Naive thymus-derived CD4-positive, alpha-beta T cell (primary cell): ENCODE measurements around the gene PADI4. TPM values are rescaled to one million over a fixed set of nuclear protein-coding genes. Genes with fewer than 3 reads are reported as not detected.
"Not testable (repeated sequence)": the region's sequence is repeated elsewhere in the genome, so short reads cannot be mapped to it uniquely, and the experiment has no call there.

Experiments
- ATAC-seq: fragments of 150-1000 bp; cut with Tn5 transposase; 2 replicates; pipeline ENCODE4 v1.10.0; 2021; ENCODE audit warnings: mild to moderate bottlenecking, moderate library complexity
- CTCF ChIA-PET: fragments of 350-600 bp; sonication (Branson Sonifier 250); formaldehyde crosslinking; loops from one replicate; lab custom pipeline; 2021; ENCODE audit warnings: antibody characterized with exemption; lab: Charles Lee
- POLR2A ChIA-PET: fragments of 350-600 bp; sonication (Branson Sonifier 250); formaldehyde crosslinking; loops from one replicate; lab custom pipeline; 2021; ENCODE audit warnings: antibody characterized with exemption, inconsistent platforms; lab: Charles Lee
- DNase-seq, 9 donors: peaks; one replicate each; pipeline versions ENCODE4 v3.0.0 to v3.0.0-alpha.2; 2020 to 2022; ENCODE audit warnings: mixed read lengths in 1 of 9
- H3K27ac ChIP-seq: one replicate; pipeline ENCODE4 v1.7.0; 2013; ENCODE audit warnings: mild to moderate bottlenecking, low read depth, low read length, moderate library complexity
- H3K27me3 ChIP-seq, 2 donors: one replicate each; pipeline ENCODE4 v1.7.0; 2013; ENCODE audit warnings: low read length in 2 of 2, mild to moderate bottlenecking in 2 of 2, moderate library complexity in 2 of 2; ENCODE audit not compliant: control insufficient read depth in 2 of 2, insufficient read depth in 2 of 2
- H3K36me3 ChIP-seq, 3 experiments: 1 replicate in 2 of 3; 2 replicates in 1 of 3; pipeline ENCODE4 v1.7.0; 2013; ENCODE audit warnings: low read length in 3 of 3, mild to moderate bottlenecking in 3 of 3, moderate library complexity in 1 of 3; ENCODE audit not compliant: insufficient read depth in 3 of 3, control insufficient read depth in 2 of 3
- H3K4me1 ChIP-seq, 2 donors: one replicate each; pipeline ENCODE4 v1.7.0; 2013; ENCODE audit warnings: low read length in 2 of 2, mild to moderate bottlenecking in 2 of 2, moderate library complexity in 1 of 2; ENCODE audit not compliant: control insufficient read depth in 2 of 2, insufficient read depth in 2 of 2
- H3K4me3 ChIP-seq: 2 replicates; pipeline ENCODE4 v1.7.0; 2013; ENCODE audit warnings: mild to moderate bottlenecking, low read length
- H3K9me3 ChIP-seq, 3 experiments: 1 replicate in 2 of 3; 2 replicates in 1 of 3; pipeline ENCODE4 v1.7.0; 2013; ENCODE audit warnings: low read length in 3 of 3; ENCODE audit not compliant: control insufficient read depth in 2 of 3
- H3K27ac Mint-ChIP-seq, 9 donors: one replicate each; pipeline ENCODE4 v1.8.0; 2020 to 2022; ENCODE audit warnings: mixed read lengths in 9 of 9, mild to moderate bottlenecking in 8 of 9, moderate library complexity in 5 of 9, inconsistent platforms in 2 of 9
- H3K27me3 Mint-ChIP-seq, 5 donors: one replicate each; pipeline ENCODE4 v1.8.0; 2021 to 2022; ENCODE audit warnings: mixed read lengths in 5 of 5, mild to moderate bottlenecking in 1 of 5
- H3K36me3 Mint-ChIP-seq, 5 donors: one replicate each; pipeline ENCODE4 v1.8.0; 2020 to 2022; ENCODE audit warnings: mixed read lengths in 5 of 5, mild to moderate bottlenecking in 3 of 5, inconsistent platforms in 1 of 5
- H3K4me1 Mint-ChIP-seq, 7 donors: one replicate each; pipeline ENCODE4 v1.8.0; 2020 to 2022; ENCODE audit warnings: mixed read lengths in 7 of 7, mild to moderate bottlenecking in 3 of 7, inconsistent platforms in 1 of 7
- H3K4me3 Mint-ChIP-seq, 10 donors: one replicate each; pipeline ENCODE4 v1.8.0; 2020 to 2022; ENCODE audit warnings: mild to moderate bottlenecking in 10 of 10, mixed read lengths in 10 of 10, moderate library complexity in 6 of 10, inconsistent platforms in 2 of 10
- H3K9me3 Mint-ChIP-seq, 11 donors: one replicate each; pipeline ENCODE4 v1.8.0; 2020 to 2022; ENCODE audit warnings: mixed read lengths in 11 of 11, mild to moderate bottlenecking in 4 of 11, inconsistent platforms in 1 of 11, moderate library complexity in 1 of 11
- intact Hi-C, 2 donors: fragments of 100-400 bp; cut with micrococcal nuclease; formaldehyde crosslinking; loops; one replicate each; pipeline ENCODE4 v1.15.1; 2023
- polyA plus RNA-seq, 2 donors: library from polyadenylated mRNA; unstranded; fragments of 300-500 nt; fragmentation: Illumina TruSeq; gene quantifications; one replicate each; pipeline ENCODE4 v1.2.3, GENCODE V29; 2021
- total RNA-seq, 6 experiments: library from RNA in 5 of 6; stranded (reverse) in 5 of 6; gene quantifications; 1 replicate in 5 of 6; 2 replicates in 1 of 6; pipeline ENCODE4 v1.2.3 and lab custom pipeline; 2021 to 2026

Gene PADI4
- total and polyA plus RNA-seq, 7 experiments from 2014 or later: 0.12 to 20.5 (median 2.4) TPM

DNA sequence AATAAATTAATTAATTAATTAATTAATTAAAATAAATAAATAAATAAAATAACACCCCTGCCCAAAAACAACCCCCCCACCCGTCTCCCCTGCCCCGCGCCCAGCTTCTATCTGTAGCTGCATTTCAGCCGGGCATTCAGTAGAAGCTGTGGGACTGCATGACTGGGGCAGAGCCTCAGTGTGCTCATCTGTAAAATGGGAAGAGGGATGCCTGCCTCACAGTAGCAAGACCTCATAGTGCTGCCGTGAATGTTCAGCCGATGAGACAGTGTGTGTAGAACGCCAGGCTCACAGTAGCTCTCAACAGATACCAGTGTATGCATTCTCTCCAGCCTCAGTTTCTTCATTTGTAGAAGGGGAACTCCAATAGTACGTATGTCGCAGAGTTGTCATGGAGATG is 8.7 kb downstream of the PADI4 start:
- H3K36me3 Mint-ChIP-seq: no peaks in the 10 kb centered on the region
- peaks cover 0 to 8% (median 4%) of the 10 kb centered on the region in 5 donors for H3K27me3 Mint-ChIP-seq
- peaks cover 4 to 14% (median 11%) of the 10 kb centered on the region in 7 donors for H3K4me1 Mint-ChIP-seq
- Histone ChIP-seq H3K4me1 (peaks cover 0 to 4% of the 10 kb centered on the region in 2 donors), H3K4me3 (no peak overlapping the region), H3K27ac (no peak overlapping the region), H3K36me3 (no peaks in the 10 kb centered on the region), H3K27me3 (no peaks in the 10 kb centered on the region), H3K9me3 (no peaks in the 10 kb centered on the region)
- intact Hi-C loops: no loop called here
- ChIA-PET POLR2A (no interaction called here), CTCF (no interaction called here)
- no peak overlapping the region for H3K27ac Mint-ChIP-seq
- H3K9me3 Mint-ChIP-seq: peaks cover 0 to 4% (median 0%) of the 10 kb centered on the region in 11 donors
- ATAC-seq: no peak
- no peak for DNase-seq
- H3K4me3 Mint-ChIP-seq: no peak overlapping the region

- peaks cover 0 to 6% (median 0%) of the 10 kb centered on the region in 7 donors for H3K4me1 Mint-ChIP-seq
- H3K4me3 ChIP-seq: no peak overlapping the region
- no peak overlapping the region for H3K27ac ChIP-seq
- intact Hi-C loops: no loop called here
- H3K9me3 Mint-ChIP-seq: peaks cover 0 to 4% (median 0%) of the 10 kb centered on the region in 11 donors
- no peaks in the 10 kb centered on the region for H3K36me3 Mint-ChIP-seq
- no peak overlapping the region for H3K27ac Mint-ChIP-seq
- no peak overlapping the region for H3K4me3 Mint-ChIP-seq
- no peaks in the 10 kb centered on the region for H3K27me3 ChIP-seq
- peaks cover 0 to 3% (median 0%) of the 10 kb centered on the region in 5 donors for H3K27me3 Mint-ChIP-seq
- no peak for ATAC-seq
- ChIA-PET POLR2A (no interaction called here), CTCF (no interaction called here)
- no peaks in the 10 kb centered on the region for H3K4me1 ChIP-seq
- no peaks in the 10 kb centered on the region for H3K9me3 ChIP-seq
- no peaks in the 10 kb centered on the region for H3K36me3 ChIP-seq
- DNase-seq: no peak
Measured at GRCh38 chr1:17318262-17318661, 10.3 kb downstream of the PADI4 start.

DNA sequence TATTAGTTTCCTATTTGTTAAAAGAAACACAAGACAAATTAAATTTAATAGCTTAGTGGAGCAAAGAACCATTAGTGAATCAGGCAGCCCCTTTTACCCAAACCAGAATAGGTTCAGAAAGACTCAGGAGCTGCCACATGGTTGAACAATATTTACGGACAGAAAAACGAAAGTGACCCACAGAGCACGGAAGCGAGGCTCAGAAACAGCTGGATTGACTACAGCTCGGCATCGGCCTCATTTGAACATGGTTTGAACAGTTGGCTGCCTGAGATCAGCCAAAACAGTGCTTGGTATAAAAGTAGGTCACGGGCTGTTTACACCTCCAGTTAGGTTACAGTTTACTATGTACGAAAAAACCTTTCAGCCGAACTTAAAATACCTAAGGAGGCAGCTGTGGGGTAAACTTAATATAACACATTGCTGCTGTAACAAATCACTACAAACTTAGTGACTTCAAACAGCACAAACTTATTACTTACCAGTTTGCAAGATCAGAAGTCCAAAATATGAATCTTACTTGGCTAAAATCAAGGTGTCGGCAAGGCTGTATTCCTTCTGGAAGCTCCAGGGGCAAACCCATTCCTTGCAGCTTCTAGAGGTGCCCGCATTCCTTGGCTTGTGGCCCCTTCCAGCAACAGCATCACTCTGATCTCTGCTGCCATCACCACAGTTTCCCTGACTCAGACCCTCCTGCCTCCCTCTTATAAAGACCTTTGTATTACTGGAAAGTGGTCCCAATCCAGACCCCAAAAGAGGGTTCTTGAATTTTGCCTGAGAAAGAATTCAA is 11.8 kb downstream of the PADI4 start:
- H3K36me3 ChIP-seq: no peaks in the 10 kb centered on the region
- Mint-ChIP-seq H3K36me3 (peaks cover 0 to 3% (median 0%) of the 10 kb centered on the region in 5 donors), H3K27ac (no peak overlapping the region), H3K4me1 (peaks cover 0 to 3% (median 0%) of the 10 kb centered on the region in 7 donors), H3K4me3 (no peak overlapping the region), H3K27me3 (peaks cover 0 to 3% (median 0%) of the 10 kb centered on the region in 5 donors), H3K9me3 (peaks cover 0 to 6% (median 2%) of the 10 kb centered on the region in 11 donors)
- no peaks in the 10 kb centered on the region for H3K9me3 ChIP-seq
- CTCF ChIA-PET: no interaction called here
- no peak overlapping the region for H3K27ac ChIP-seq
- ATAC-seq: no peak
- POLR2A ChIA-PET: no interaction called here
- DNase-seq: no peak
- H3K4me1 ChIP-seq: no peaks in the 10 kb centered on the region
- no peaks in the 10 kb centered on the region for H3K27me3 ChIP-seq
- no peak overlapping the region for H3K4me3 ChIP-seq
- intact Hi-C loops: no loop called here

- peaks cover 0 to 13% (median 0%) of the 10 kb centered on the region in 5 donors for H3K27me3 Mint-ChIP-seq
- H3K27ac ChIP-seq, H3K36me3 ChIP-seq, ATAC-seq, H3K27ac Mint-ChIP-seq, CTCF ChIA-PET, H3K4me1 ChIP-seq, H3K9me3 Mint-ChIP-seq, POLR2A ChIA-PET, DNase-seq, intact Hi-C loops, H3K4me3 Mint-ChIP-seq, H3K4me1 Mint-ChIP-seq, H3K4me3 ChIP-seq, H3K36me3 Mint-ChIP-seq, H3K27me3 ChIP-seq, H3K9me3 ChIP-seq: not testable (repeated sequence)
Measured at GRCh38 chr1:17321857-17322390, 13.9 kb downstream of the PADI4 start.

GRCh38 chr1:17328855-17329254 is 20.9 kb downstream of the PADI4 start:
- no peak for ATAC-seq

GRCh38 chr1:17329610-17330009 is 21.6 kb downstream of the PADI4 start:
- peaks cover 0 to 15% (median 3%) of the 10 kb centered on the region in 11 donors for H3K9me3 Mint-ChIP-seq
- H3K4me1 Mint-ChIP-seq: no peaks in the 10 kb centered on the region
- H3K4me1 ChIP-seq: no peaks in the 10 kb centered on the region
- no peaks in the 10 kb centered on the region for H3K9me3 ChIP-seq
- H3K36me3 Mint-ChIP-seq: peaks cover 0 to 7% (median 0%) of the 10 kb centered on the region in 5 donors
- POLR2A ChIA-PET: no interaction called here
- peaks cover 10 to 19% (median 13%) of the 10 kb centered on the region in 5 donors for H3K27me3 Mint-ChIP-seq
- H3K27me3 ChIP-seq: no peaks in the 10 kb centered on the region
- no peaks in the 10 kb centered on the region for H3K36me3 ChIP-seq
- no peak overlapping the region for H3K4me3 Mint-ChIP-seq
- no peak for DNase-seq
- no peak overlapping the region for H3K27ac ChIP-seq
- no peak overlapping the region for H3K27ac Mint-ChIP-seq
- ATAC-seq: no peak
- CTCF ChIA-PET: interaction anchor here (0.7 kb wide), 1 partner anchor 11 kb away, joined by 4 read pairs; no protein-coding TSS in a partner anchor
- no peak overlapping the region for H3K4me3 ChIP-seq
- intact Hi-C loops: no loop called here

More at GRCh38 chr1:17328855-17329254, 20.9 kb downstream of the PADI4 start:
- Mint-ChIP-seq H3K27me3 (peaks cover 10 to 19% (median 12%) of the 10 kb centered on the region in 5 donors), H3K36me3 (peaks cover 0 to 9% (median 0%) of the 10 kb centered on the region in 5 donors), H3K9me3 (peaks cover 0 to 15% (median 5%) of the 10 kb centered on the region in 11 donors), H3K27ac (no peak overlapping the region), H3K4me3 (no peak overlapping the region), H3K4me1 (no peaks in the 10 kb centered on the region)
- H3K4me3 ChIP-seq: no peak overlapping the region
- no peak overlapping the region for H3K27ac ChIP-seq
- no peaks in the 10 kb centered on the region for H3K27me3 ChIP-seq
- no peaks in the 10 kb centered on the region for H3K9me3 ChIP-seq
- intact Hi-C loops: no loop called here
- CTCF ChIA-PET: interaction anchor here (0.7 kb wide), 1 partner anchor 106 kb away, joined by 6 read pairs; no protein-coding TSS in a partner anchor
- no peaks in the 10 kb centered on the region for H3K4me1 ChIP-seq
- POLR2A ChIA-PET: no interaction called here
- H3K36me3 ChIP-seq: no peaks in the 10 kb centered on the region
- no peak for DNase-seq
